ENCODE measurements around the gene SCRG1.
A peak's percentile ranks its signal among the peaks of the same experiment; 100 is the strongest.

DNA sequence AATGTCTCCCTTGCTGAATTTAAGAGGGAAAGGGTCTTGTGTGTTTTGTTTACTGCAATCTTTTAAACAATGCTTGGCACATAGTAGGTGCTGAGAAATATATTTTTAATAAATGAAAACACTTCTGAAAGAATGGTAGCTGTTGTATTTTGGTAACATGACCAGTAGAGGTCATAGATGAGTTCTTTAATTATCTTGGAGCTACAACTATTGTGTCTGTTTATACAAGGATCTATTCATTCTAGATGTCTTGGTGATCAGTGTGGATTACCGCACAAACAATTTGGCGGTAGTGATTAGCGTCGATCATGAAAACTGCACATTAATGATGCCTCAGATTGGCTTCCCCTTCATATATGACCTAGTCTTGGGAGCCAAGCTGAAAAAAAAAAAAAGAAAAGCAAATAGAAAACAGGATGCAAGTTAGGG lies 21.4 kb upstream of the SCRG1 start:
- TF ChIP-seq CTCF (IDR thresholded peaks at IDR 0.05) (peak; percentile 53), ELK1 (IDR thresholded peaks at IDR 0.05; ENCODE audit: low read depth, low read length) (no peak)

Data from A549 (cell line).